Superior temporal gyrus (tissue), 1 donor: ENCODE results near the gene ADAMTS12.

Source experiments
- DNase-seq: peaks from one replicate; pipeline ENCODE4 v3.0.0-alpha.2; 2016; ENCODE audit errors: extremely low spot score

ADAMTS12 gene

GRCh38 chr5:33479311-33479710 is 412.5 kb downstream of the ADAMTS12 start:
- DNase-seq, result no peak

DNA sequence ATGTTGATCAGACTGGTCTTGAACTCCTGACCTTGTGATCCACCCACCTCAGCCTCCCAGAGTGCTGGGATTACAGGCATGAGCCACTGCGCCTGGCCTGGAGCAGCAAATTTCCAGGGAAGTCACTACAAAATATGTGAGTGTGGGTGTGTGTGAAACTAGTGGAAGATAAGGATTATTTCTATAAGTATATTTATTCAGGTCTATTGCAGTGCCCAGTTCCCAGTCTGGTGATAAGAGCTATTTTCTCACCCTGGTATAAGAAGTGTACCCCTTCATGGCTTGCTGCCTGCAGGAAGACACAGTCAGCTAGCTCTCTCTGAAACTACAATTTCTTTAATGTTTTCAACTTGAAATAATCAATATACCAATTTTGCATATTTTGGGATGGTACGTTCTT is 414.0 kb downstream of the ADAMTS12 start:
- no peak for DNase-seq

DNA sequence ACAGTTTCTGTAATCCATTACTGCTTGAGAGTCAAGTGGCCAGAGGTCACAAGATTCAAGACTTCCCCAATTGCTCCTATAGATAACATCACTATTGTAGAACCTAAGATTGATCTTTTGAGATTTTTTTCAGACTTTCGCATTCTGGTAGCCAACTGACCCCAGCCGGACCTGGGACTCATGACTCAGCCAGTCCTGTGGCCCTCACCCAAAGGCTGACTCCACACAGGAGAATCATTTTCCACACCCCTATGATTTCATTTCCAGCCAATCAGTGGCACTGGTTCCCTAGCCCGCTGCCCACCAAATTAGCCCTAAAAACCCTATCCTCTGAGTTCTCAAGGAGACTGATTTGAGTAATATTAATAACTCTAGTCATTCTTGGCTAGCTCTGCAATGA is 414.8 kb downstream of the ADAMTS12 start:
- no peak for DNase-seq

- no peak for DNase-seq
Measured at GRCh38 chr5:33475706-33476105, 416.1 kb downstream of the ADAMTS12 start.

GRCh38 chr5:33474931-33475499 is 416.8 kb downstream of the ADAMTS12 start:
- no peak for DNase-seq

- no peak for DNase-seq
Measured at GRCh38 chr5:33474004-33474403, 417.8 kb downstream of the ADAMTS12 start.
